ENCODE results near the gene CCDC71L. TPM values are rescaled to one million over a fixed set of nuclear protein-coding genes. Genes with fewer than 3 reads are reported as not detected.
"Not testable (repeated sequence)": the region's sequence is repeated elsewhere in the genome, so short reads cannot be mapped to it uniquely, and the experiment has no call there.

Gene CCDC71L
- 100 to 1,000 TPM in 1 of 3 donors, 10 to 100 TPM in 1, 1 to 10 TPM in 1; 4.9 to 146 (median 60.8) TPM for polyA plus RNA-seq

DNA sequence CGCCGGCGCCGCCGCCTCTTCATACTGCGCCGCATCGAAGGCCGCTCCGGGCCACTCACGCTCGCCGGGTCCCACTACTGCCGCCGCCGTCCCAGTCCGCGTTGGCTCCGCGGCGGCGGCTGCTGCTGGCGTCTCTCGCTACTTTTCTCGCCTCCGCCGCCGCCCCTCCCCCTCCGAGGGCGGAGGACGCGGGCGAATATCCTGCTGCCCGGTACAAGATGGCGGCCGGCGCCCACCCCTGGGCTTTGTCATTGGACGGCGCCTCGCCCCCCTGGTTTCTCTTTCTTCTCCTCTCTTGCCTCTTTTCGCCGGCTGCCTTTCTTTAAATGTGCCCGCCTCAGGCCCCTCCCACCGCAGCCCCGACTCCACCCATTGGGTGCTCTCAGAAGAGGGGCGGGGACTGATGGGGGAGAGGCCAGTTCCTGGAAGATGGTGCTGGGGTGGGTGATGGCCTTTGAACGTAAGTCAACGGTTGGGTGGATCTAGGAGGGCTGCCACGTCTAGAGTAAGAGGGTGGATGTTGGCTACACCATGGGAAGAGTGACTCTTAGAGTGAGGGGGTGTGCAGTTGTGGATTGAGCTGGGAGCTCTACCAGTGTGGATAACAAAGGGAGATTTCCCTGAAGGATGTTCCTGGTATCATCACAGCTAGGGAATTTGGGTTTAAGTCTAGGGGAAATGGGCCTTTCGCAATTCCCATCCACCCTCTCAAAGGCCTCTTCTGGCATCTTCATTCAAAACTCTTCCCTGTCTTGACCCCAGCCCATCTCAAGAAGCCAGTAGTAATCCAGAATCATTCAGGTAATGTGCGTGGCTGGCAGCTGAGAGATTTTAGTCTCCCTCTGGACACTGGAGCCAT, at the start of gene CCDC71L:
Gene CCDC71L (minus strand): TSS at position 297 of the 859 bp plus-strand sequence. CDS start 262 bp downstream, at position 35.
- WGBS, 3 donors, result 4 to 5% (median 5%) methylated on average over 30 to 50 of the region's 51 CpGs
- peak within 1 kb of the TSS; percentile 85 for H3K27ac ChIP-seq (ENCODE audit: low read depth, low read length)

- not testable (repeated sequence) for H3K27ac ChIP-seq (ENCODE audit: low read depth, low read length)
- WGBS, 3 donors, result 83 to 87% (median 84%) methylated on average over 7 of the region's 7 CpGs
Measured at GRCh38 chr7:106709604-106710003, 48.6 kb upstream of the CCDC71L start.

- 54 to 75% (median 59%) methylated on average over 3 of the region's 3 CpGs for WGBS, 3 donors
Measured at GRCh38 chr7:106704000-106704840, 43.3 kb upstream of the CCDC71L start.

GRCh38 chr7:106693677-106694353, 32.9 kb upstream of the CCDC71L start:
- 48 to 73% (median 54%) methylated on average over 4 of the region's 4 CpGs for WGBS, 3 donors
- no peak overlapping the region for H3K27ac ChIP-seq (ENCODE audit: low read depth, low read length)

More at GRCh38 chr7:106704000-106704840, 43.3 kb upstream of the CCDC71L start:
- no peak overlapping the region for H3K27ac ChIP-seq (ENCODE audit: low read depth, low read length)

- H3K27ac ChIP-seq (ENCODE audit: low read depth, low read length), result no peak overlapping the region
- WGBS, 3 donors, result 66 to 73% (median 69%) methylated on average over 2 of the region's 2 CpGs
Measured at GRCh38 chr7:106692450-106693051, 31.6 kb upstream of the CCDC71L start.

GRCh38 chr7:106688161-106688560, 27.2 kb upstream of the CCDC71L start:
- WGBS, 3 donors, result 73 to 93% (median 79%) methylated on average over 2 of the region's 2 CpGs
- not testable (repeated sequence) for H3K27ac ChIP-seq (ENCODE audit: low read depth, low read length)

DNA sequence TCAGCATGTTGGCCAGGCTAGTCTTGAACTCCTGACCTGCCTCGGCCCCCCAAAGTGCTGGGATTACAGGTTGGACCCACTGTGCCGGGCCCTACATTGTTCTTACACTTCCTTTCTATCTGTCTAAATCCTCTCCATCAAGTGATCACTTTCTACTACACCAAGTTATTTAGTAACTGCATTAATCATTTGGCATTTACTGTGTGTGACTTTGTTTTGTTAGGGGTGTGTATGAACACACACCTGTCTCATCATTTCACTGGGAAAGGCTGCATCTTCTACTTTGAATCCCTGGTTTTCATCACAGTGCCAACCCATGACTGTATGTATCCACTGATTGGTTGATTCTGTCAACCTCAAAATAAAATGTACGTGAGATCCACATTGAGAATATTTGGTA, 23.0 kb upstream of the CCDC71L start:
- 86 to 94% (median 94%) methylated on average over 3 of the region's 3 CpGs for WGBS, 3 donors
- H3K27ac ChIP-seq (ENCODE audit: low read depth, low read length), result no peak overlapping the region

GRCh38 chr7:106681815-106682495, 21.0 kb upstream of the CCDC71L start:
- H3K27ac ChIP-seq (ENCODE audit: low read depth, low read length), result no peak overlapping the region
- 59 to 82% (median 62%) methylated on average over 5 of the region's 5 CpGs for WGBS, 3 donors

- WGBS, 3 donors, result 48 to 76% (median 57%) methylated on average over 6 of the region's 6 CpGs
- no peak overlapping the region for H3K27ac ChIP-seq (ENCODE audit: low read depth, low read length)
Measured at GRCh38 chr7:106679153-106679931, 18.4 kb upstream of the CCDC71L start.

DNA sequence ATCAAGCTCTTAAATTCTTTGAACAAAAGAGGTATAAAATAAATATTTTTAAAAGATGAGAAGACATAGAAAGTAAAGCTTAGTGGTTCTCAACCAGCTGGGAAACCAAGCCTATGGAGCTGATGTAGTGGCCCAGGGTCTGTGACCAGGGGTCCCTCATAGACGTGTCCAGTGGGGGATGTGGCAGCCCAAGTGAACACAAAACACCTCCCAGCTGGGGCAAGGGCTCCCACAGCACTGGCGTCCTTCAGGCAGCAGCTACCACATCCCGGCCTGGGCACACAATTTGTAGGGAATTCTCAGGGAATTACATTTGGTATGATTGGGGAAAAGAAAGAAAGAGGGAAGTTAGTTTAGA, 17.8 kb upstream of the CCDC71L start:
- H3K27ac ChIP-seq (ENCODE audit: low read depth, low read length), result no peak overlapping the region
- 77 to 92% (median 90%) methylated on average over 3 of the region's 3 CpGs for WGBS, 3 donors

DNA sequence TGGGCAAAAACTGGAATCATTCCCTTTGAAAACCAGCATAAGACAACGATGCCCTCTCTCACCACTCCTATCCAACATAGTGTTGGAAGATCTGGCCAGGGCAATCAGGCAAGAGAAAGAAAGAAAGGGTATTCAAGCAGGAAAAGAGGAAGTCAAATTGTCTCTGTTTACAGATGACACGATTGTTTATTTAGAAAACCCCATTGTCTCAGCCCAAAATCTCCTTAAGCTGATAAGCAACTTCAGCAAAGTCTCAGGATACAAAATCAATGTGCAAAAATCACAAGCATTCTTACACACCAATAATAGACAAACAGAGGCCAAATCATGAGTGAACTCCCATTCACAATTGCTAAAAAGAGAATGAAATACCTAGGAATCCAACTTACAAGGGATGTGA, 15.5 kb upstream of the CCDC71L start:
- H3K27ac ChIP-seq (ENCODE audit: low read depth, low read length), result not testable (repeated sequence)
- 65 to 76% (median 71%) methylated on average over 2 of the region's 2 CpGs for WGBS, 3 donors

- WGBS, 3 donors, result 65 to 85% (median 74%) methylated on average over 2 of the region's 2 CpGs
- not testable (repeated sequence) for H3K27ac ChIP-seq (ENCODE audit: low read depth, low read length)
Measured at GRCh38 chr7:106673688-106674087, 12.7 kb upstream of the CCDC71L start.

- H3K27ac ChIP-seq (ENCODE audit: low read depth, low read length), result not testable (repeated sequence)
- 84 to 92% (median 92%) methylated on average over 8 of the region's 8 CpGs for WGBS, 3 donors
Measured at GRCh38 chr7:106671930-106672329, 11.0 kb upstream of the CCDC71L start.

DNA sequence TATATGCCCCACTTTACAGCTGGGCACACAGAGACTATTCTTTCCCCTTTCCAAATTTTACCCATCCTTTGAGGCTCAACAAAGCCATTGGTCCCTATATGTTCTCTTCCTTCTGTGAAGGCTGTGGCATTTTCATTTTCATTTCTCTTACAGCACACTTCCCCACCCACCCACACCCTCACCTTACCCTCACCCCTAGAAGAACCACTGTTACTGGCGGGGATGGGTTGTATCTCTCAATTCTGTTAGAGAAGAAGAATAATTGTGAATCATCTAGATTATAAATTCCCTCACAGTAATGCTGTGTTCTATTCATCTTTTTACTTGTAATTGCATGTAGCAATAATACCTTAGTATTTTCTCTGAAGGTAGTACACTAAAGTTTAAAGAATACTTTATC, 10.2 kb upstream of the CCDC71L start:
- 89 to 94% (median 93%) methylated on average over 1 of the region's 1 CpG for WGBS, 3 donors
- H3K27ac ChIP-seq (ENCODE audit: low read depth, low read length), result no peak overlapping the region

- no peak overlapping the region for H3K27ac ChIP-seq (ENCODE audit: low read depth, low read length)
- WGBS, 3 donors, result 88 to 93% (median 90%) methylated on average over 6 of the region's 6 CpGs
Measured at GRCh38 chr7:106668861-106669524, 8.0 kb upstream of the CCDC71L start.

GRCh38 chr7:106666353-106666752, 5.4 kb upstream of the CCDC71L start:
- no peak overlapping the region for H3K27ac ChIP-seq (ENCODE audit: low read depth, low read length)
- 91 to 94% (median 92%) methylated on average over 2 of the region's 2 CpGs for WGBS, 3 donors

DNA sequence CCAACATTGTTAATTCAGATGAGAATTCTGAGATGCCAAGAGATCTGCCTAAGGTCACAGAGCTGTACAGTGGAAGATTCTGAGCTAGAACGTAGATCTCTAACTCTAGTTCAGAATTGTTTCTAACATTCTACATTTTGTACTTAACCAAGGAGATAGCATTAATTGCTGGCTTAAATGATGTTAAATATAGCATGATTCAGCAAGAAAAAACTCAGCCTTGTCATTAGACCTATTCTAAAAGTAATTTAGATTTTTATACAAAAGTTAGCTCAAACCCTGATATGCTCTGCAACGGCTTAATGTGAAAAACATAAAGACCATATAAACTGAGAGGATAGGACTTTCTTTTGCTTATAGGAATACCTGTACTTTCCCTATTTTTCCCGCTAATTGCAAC, 3.4 kb upstream of the CCDC71L start:
- no peak overlapping the region for H3K27ac ChIP-seq (ENCODE audit: low read depth, low read length)
- 70 to 86% (median 75%) methylated on average over 3 of the region's 3 CpGs for WGBS, 3 donors
